SK-N-SH (cell line): ENCODE data around the gene RGS6. TPM values are rescaled to one million over a fixed set of nuclear protein-coding genes. Genes with fewer than 3 reads are reported as not detected.

Experiments
- CTCF ChIA-PET: fragments of 300-600, 350-600 bp; formaldehyde crosslinking; extraction: SDS; loops from one replicate; lab custom pipeline; 2021; lab: Yijun Ruan, JAX
- POLR2A ChIA-PET: fragments of 350-600 bp; sonication (Branson Sonifier 250); formaldehyde crosslinking; extraction: SDS; loops from one replicate; lab custom pipeline; 2020; ENCODE audit warnings: antibody characterized with exemption, inconsistent platforms; lab: Yijun Ruan, JAX
- DNase-seq: peaks from one replicate; pipeline ENCODE4 v3.0.0; 2012
- H2AFZ ChIP-seq: fragments of 200-600 bp; sonication (generic); 2 replicates; pipeline ENCODE4 v1.8.1; 2016; ENCODE audit warnings: antibody characterized with exemption, mild to moderate bottlenecking, low read depth
- H3F3A ChIP-seq: fragments of 200-600 bp; sonication (generic); replicated peaks from 2 replicates; pipeline ENCODE3; 2016; ENCODE audit warnings: antibody characterized with exemption, mild to moderate bottlenecking; ENCODE audit not compliant: insufficient read depth
- H3K27ac ChIP-seq, 2 experiments: fragments of 200-500 bp in 1 of 2; fragments of 200-600 bp in 1 of 2; sonication (Bioruptor generic) in 1 of 2; sonication (generic), shearing (Covaris generic) in 1 of 2; 2 replicates each; pipeline versions ENCODE4 v1.5.1 to v1.6.1; 2014 to 2016; ENCODE audit warnings: low read depth in 2 of 2, inconsistent platforms in 1 of 2, low read length in 1 of 2, mild to moderate bottlenecking in 1 of 2, mixed read lengths in 1 of 2
- H3K27me3 ChIP-seq: fragments of 200-600 bp; sonication (generic), shearing (Covaris generic); 2 replicates; pipeline ENCODE4 v1.6.1; 2016; ENCODE audit warnings: mixed run types; ENCODE audit not compliant: insufficient read depth
- H3K36me3 ChIP-seq, 2 experiments: fragments of 200-500 bp in 1 of 2; fragments of 200-600 bp in 1 of 2; sonication (Bioruptor generic) in 1 of 2; sonication (generic) in 1 of 2; replicated peaks in 1 of 2; 2 replicates each; pipeline versions ENCODE3 to v1.5.1; 2014 to 2016; ENCODE audit warnings: low read length in 1 of 2, mild to moderate bottlenecking in 1 of 2; ENCODE audit not compliant: insufficient read depth in 2 of 2, control insufficient read depth in 1 of 2
- H3K4me1 ChIP-seq, 2 experiments: fragments of 200-500 bp in 1 of 2; fragments of 200-600 bp in 1 of 2; sonication (Bioruptor generic) in 1 of 2; sonication (generic), shearing (Covaris generic) in 1 of 2; 2 replicates each; pipeline versions ENCODE4 v1.5.1 to v1.6.1; 2014 to 2016; ENCODE audit warnings: low read depth in 1 of 2, low read length in 1 of 2, mixed run types in 1 of 2; ENCODE audit not compliant: insufficient read depth in 2 of 2, control insufficient read depth in 1 of 2
- H3K4me2 ChIP-seq: fragments of 200-600 bp; sonication (generic), shearing (Covaris generic); 2 replicates; pipeline ENCODE4 v1.6.1; 2017; ENCODE audit warnings: mixed run types
- H3K4me3 ChIP-seq, 2 experiments: fragments of 200-500 bp in 1 of 2; fragments of 200-600 bp in 1 of 2; sonication (Bioruptor generic) in 1 of 2; sonication (generic), shearing (Covaris generic) in 1 of 2; 2 replicates each; pipeline versions ENCODE4 v1.5.1 to v1.8.1; 2014 to 2016; ENCODE audit warnings: low read depth in 2 of 2, inconsistent platforms in 1 of 2, low read length in 1 of 2, mild to moderate bottlenecking in 1 of 2, mixed read lengths in 1 of 2, moderate library complexity in 1 of 2
- H3K79me2 ChIP-seq: fragments of 200-600 bp; sonication (generic); 2 replicates; pipeline ENCODE4 v1.8.1; 2017; ENCODE audit warnings: mild to moderate bottlenecking; ENCODE audit not compliant: insufficient read depth
- H3K9ac ChIP-seq: fragments of 200-600 bp; sonication (generic); 2 replicates; pipeline ENCODE4 v1.6.1; 2017; ENCODE audit warnings: mixed run types
- H3K9me2 ChIP-seq: fragments of 200-600 bp; sonication (generic); 2 replicates; pipeline ENCODE4 v1.6.1; 2017; ENCODE audit warnings: mixed run types
- H3K9me3 ChIP-seq: fragments of 200-600 bp; sonication (generic); 2 replicates; pipeline ENCODE4 v1.6.1; 2017; ENCODE audit warnings: mixed run types, mild to moderate bottlenecking, moderate library complexity
- H4K20me1 ChIP-seq: fragments of 200-600 bp; sonication (generic); 2 replicates; pipeline ENCODE4 v1.6.1; 2017; ENCODE audit warnings: mild to moderate bottlenecking, mixed run types; ENCODE audit not compliant: insufficient read depth
- CHD2 ChIP-seq: fragments of 150-350 bp; IDR thresholded peaks from 2 replicates; pipeline ENCODE4 v1.6.1; 2018; ENCODE audit warnings: low read length; ENCODE audit not compliant: partially characterized antibody
- EZH2phosphoT487 ChIP-seq: fragments of 200-600 bp; sonication (generic); IDR thresholded peaks from 2 replicates; pipeline ENCODE4 v1.6.1; 2017; ENCODE audit warnings: low read depth, mixed run types, mild to moderate bottlenecking, antibody characterized with exemption, moderate library complexity, borderline replicate concordance
- FOSL2 ChIP-seq: IDR thresholded peaks from 2 replicates; pipeline ENCODE4 v1.4.0; 2012; ENCODE audit warnings: low read depth, mild to moderate bottlenecking, moderate library complexity, borderline replicate concordance
- FOXM1 ChIP-seq: IDR thresholded peaks from 2 replicates; pipeline ENCODE4 v1.4.0; 2012; ENCODE audit warnings: low read depth, mild to moderate bottlenecking
- GATA2 ChIP-seq: sonication (generic); formaldehyde crosslinking; IDR thresholded peaks from 2 replicates; pipeline ENCODE4 v1.5.0; 2020; ENCODE audit warnings: mild to moderate bottlenecking, missing genetic modification reagents
- IRF3 ChIP-seq: fragments of 150-350 bp; IDR thresholded peaks from 2 replicates; pipeline ENCODE4 v1.6.1; 2016; ENCODE audit warnings: mild to moderate bottlenecking, low read depth, low read length
- MAX ChIP-seq: IDR thresholded peaks from 2 replicates; pipeline ENCODE4 v1.4.0; 2012; ENCODE audit warnings: low read depth
- NRF1 ChIP-seq: IDR thresholded peaks from 2 replicates; pipeline ENCODE4 v1.6.1; 2012; ENCODE audit warnings: low read depth, mild to moderate bottlenecking, low read length
- PBX3 ChIP-seq: IDR thresholded peaks from 2 replicates; pipeline ENCODE4; 2012
- RAD21 ChIP-seq: IDR thresholded peaks from 2 replicates; pipeline ENCODE4 v1.6.1; 2012; ENCODE audit warnings: mild to moderate bottlenecking, low read length
- RCOR1 ChIP-seq: fragments of 150-350 bp; IDR thresholded peaks from 2 replicates; pipeline ENCODE4 v1.6.1; 2017; ENCODE audit warnings: antibody characterized with exemption, low read length
- SIN3A ChIP-seq: IDR thresholded peaks from 2 replicates; pipeline ENCODE4 v1.6.1; 2012; ENCODE audit warnings: low read depth, mild to moderate bottlenecking, low read length, moderate library complexity, borderline replicate concordance
- SMC3 ChIP-seq: IDR thresholded peaks from 2 replicates; pipeline ENCODE4 v1.6.1; 2012; ENCODE audit warnings: low read depth, low read length, improper control_type of control experiment
- TEAD4 ChIP-seq: IDR thresholded peaks from 2 replicates; pipeline ENCODE4 v1.4.0; 2012; ENCODE audit warnings: mild to moderate bottlenecking, borderline replicate concordance; ENCODE audit not compliant: insufficient read depth
- YY1 ChIP-seq: IDR thresholded peaks from 2 replicates; pipeline ENCODE4 v1.4.0; 2012; ENCODE audit warnings: low read depth, mild to moderate bottlenecking
- WGBS: methylation state at CpG from one replicate; pipeline ENCODE4 v1.1.6; 2017; ENCODE audit warnings: low lambda C conversion rate; 5-methylcytosine and 5-hydroxymethylcytosine counted together
- polyA plus RNA-seq, 3 experiments: library from polyadenylated mRNA; depleted of rRNA; stranded (reverse); fragments of >200 nt; gene quantifications; 2 replicates each; pipeline ENCODE4 v1.2.3, GENCODE V29; 2012

Gene RGS6
- polyA plus RNA-seq, 1 of the 3 experiments (the other 2 are of a cell fraction), result not detected

GRCh38 chr14:71947947-71948500, 15.8 kb downstream of the RGS6 start:
- Histone ChIP-seq H3K79me2 (no peaks in the 10 kb centered on the region), H2AFZ (no peak overlapping the region), H3K27me3 (no peaks in the 10 kb centered on the region), H3K9ac (no peak overlapping the region), H3K9me2 (no peaks in the 10 kb centered on the region), H3K4me2 (no peak overlapping the region), H3K27ac (no peak overlapping the region), H3K36me3 (no peaks in the 10 kb centered on the region), H3K4me1 (no peaks in the 10 kb centered on the region), H3F3A (no peaks in the 10 kb centered on the region), H4K20me1 (no peaks in the 10 kb centered on the region), H3K9me3 (no peaks in the 10 kb centered on the region), H3K4me3 (no peak overlapping the region)
- POLR2A ChIA-PET, result no interaction called here
- WGBS, result 3% methylated on average over 5 of the region's 5 CpGs
- TF ChIP-seq CHD2 (no peak), NRF1 (no peak), FOXM1 (no peak), IRF3 (no peak), SIN3A (no peak), SMC3 (no peak), PBX3 (no peak), RAD21 (no peak), GATA2 (CRISPR knock-in tag) (no peak), YY1 (no peak), MAX (no peak)
- no peak for DNase-seq
- CTCF ChIA-PET, result no interaction called here

- Histone ChIP-seq H2AFZ (no peak overlapping the region), H3K4me1 (no peaks in the 10 kb centered on the region), H3K9ac (no peak overlapping the region), H4K20me1 (no peaks in the 10 kb centered on the region), H3K9me2 (no peaks in the 10 kb centered on the region), H3K4me2 (no peak overlapping the region), H3K9me3 (no peaks in the 10 kb centered on the region; the same call in 1 of the 2 replicates), H3K79me2 (no peaks in the 10 kb centered on the region), H3K4me3 (no peak overlapping the region), H3K36me3 (no peaks in the 10 kb centered on the region), H3K27ac (no peak overlapping the region), H3F3A (no peaks in the 10 kb centered on the region), H3K27me3 (no peaks in the 10 kb centered on the region)
- CTCF ChIA-PET, result no interaction called here
- WGBS, result 4% methylated on average over 6 of the region's 6 CpGs
- DNase-seq, result no peak
- POLR2A ChIA-PET, result no interaction called here
- TF ChIP-seq FOSL2, result no peak
- TF ChIP-seq TEAD4, result no peak
- TF ChIP-seq EZH2phosphoT487, result no peak
- no peak for TF ChIP-seq NRF1
- TF ChIP-seq RCOR1, result no peak
- no peak for TF ChIP-seq RAD21
- no peak for TF ChIP-seq FOXM1
These were observed 20.4 kb downstream of the RGS6 start for GRCh38 chr14:71952381-71953363.
